Lower lobe of right lung (tissue), 2 donors: ENCODE measurements around the gene GTF3A. TPM values are rescaled to one million over a fixed set of nuclear protein-coding genes. Genes with fewer than 3 reads are reported as not detected.

Source experiments
- ATAC-seq, 2 donors: fragments of 200-7000 bp; cut with Tn5 transposase; one replicate each; pipeline ENCODE4 v1.9.1; 2020 to 2022; ENCODE audit warnings: mild to moderate bottlenecking in 2 of 2, moderate library complexity in 2 of 2
- DNase-seq: peaks from one replicate; pipeline ENCODE4 v3.0.0-alpha.2; 2020
- H3K27ac ChIP-seq: fragments of 200-600 bp; one replicate; pipeline ENCODE4 v1.8.0; 2022
- H3K27me3 ChIP-seq: fragments of 200-600 bp; one replicate; pipeline ENCODE4 v1.8.0; 2022; ENCODE audit warnings: low read depth
- H3K36me3 ChIP-seq: fragments of 200-600 bp; one replicate; pipeline ENCODE4 v1.8.0; 2022; ENCODE audit warnings: mild to moderate bottlenecking
- H3K4me1 ChIP-seq: fragments of 200-600 bp; one replicate; pipeline ENCODE4 v1.8.0; 2022
- H3K4me3 ChIP-seq: fragments of 200-600 bp; one replicate; pipeline ENCODE4 v1.8.0; 2022; ENCODE audit warnings: mild to moderate bottlenecking
- H3K9me3 ChIP-seq: fragments of 200-600 bp; one replicate; pipeline ENCODE4 v1.8.0; 2022
- intact Hi-C: fragments of 100-400 bp; cut with DNase I; formaldehyde crosslinking; loops from one replicate; pipeline ENCODE4 v1.11.0; 2022
- long read RNA-seq: library from polyadenylated mRNA; unstranded; transcript quantifications from one replicate; pipeline ENCODE4 v2.0.0, GENCODE V29; 2021
- total RNA-seq: library from RNA; stranded (reverse); fragmentation: NEBNext Ultra II Directional; extraction: Animal tissue kit (Norgen Biotek cat#: 25700); gene quantifications from one replicate; pipeline ENCODE4 v1.2.1, GENCODE V29; 2021
- TF ChIP-seq, protein P1 (sequence below): fragments of 200-600 bp; IDR thresholded peaks from one replicate; pipeline ENCODE4 v1.8.0; 2022; ENCODE audit warnings: antibody characterized with exemption, mild to moderate bottlenecking
- donor health status: DM: no; HTN: yes; CAD: no; lungs with severe emphysema.

GTF3A gene
- 83.0 TPM for total RNA-seq
- long read RNA-seq, transcript GTF3A-201 (9 exons, 1,383 nt), result major isoform, 129 of 142 reads
- long read RNA-seq, partial matches to known transcripts, result 2 of 142 reads
- long read RNA-seq, other reads (novel, unspliced or antisense), result 9 of 142 reads

DNA sequence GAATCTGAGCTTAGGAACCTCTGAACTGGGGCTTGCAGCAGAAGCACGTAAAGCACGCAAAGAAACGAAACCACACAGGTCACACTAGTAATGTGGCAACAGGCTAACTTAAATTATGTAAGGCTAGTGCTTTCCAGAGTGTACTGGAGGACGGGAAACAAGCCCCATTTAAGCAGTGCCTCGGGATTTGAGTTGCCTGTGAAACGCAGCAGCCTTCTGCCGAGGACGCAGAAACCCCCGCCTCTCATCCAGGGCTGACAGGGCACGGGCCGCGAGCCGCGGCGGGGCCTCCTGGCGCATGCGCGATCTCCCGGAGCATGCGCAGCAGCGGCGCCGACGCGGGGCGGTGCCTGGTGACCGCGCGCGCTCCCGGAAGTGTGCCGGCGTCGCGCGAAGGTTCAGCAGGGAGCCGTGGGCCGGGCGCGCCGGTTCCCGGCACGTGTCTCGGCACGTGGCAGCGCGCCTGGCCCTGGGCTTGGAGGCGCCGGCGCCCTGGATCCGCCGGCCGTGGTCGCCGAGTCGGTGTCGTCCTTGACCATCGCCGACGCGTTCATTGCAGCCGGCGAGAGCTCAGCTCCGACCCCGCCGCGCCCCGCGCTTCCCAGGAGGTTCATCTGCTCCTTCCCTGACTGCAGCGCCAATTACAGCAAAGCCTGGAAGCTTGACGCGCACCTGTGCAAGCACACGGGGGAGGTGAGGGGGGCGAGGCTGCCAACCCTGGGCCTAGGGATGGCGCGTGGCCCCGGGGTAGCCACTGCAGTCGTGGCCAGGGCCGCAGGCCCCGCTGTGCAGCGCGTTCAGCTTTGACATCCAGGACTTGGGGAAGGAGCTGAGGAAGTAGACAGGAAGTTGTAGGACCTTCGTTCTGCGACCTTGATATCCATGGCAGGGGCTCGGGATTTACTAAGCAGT is at the start of gene GTF3A:
TSS of gene GTF3A (plus strand) at position 374 of the 912 bp plus-strand sequence.
- TF ChIP-seq, protein P1, sequence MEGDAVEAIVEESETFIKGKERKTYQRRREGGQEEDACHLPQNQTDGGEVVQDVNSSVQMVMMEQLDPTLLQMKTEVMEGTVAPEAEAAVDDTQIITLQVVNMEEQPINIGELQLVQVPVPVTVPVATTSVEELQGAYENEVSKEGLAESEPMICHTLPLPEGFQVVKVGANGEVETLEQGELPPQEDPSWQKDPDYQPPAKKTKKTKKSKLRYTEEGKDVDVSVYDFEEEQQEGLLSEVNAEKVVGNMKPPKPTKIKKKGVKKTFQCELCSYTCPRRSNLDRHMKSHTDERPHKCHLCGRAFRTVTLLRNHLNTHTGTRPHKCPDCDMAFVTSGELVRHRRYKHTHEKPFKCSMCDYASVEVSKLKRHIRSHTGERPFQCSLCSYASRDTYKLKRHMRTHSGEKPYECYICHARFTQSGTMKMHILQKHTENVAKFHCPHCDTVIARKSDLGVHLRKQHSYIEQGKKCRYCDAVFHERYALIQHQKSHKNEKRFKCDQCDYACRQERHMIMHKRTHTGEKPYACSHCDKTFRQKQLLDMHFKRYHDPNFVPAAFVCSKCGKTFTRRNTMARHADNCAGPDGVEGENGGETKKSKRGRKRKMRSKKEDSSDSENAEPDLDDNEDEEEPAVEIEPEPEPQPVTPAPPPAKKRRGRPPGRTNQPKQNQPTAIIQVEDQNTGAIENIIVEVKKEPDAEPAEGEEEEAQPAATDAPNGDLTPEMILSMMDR, result no peak
- ATAC-seq, result peak; percentile 96
- peaks cover 42% of the 10 kb centered on the region for H3K4me1 ChIP-seq

DNA sequence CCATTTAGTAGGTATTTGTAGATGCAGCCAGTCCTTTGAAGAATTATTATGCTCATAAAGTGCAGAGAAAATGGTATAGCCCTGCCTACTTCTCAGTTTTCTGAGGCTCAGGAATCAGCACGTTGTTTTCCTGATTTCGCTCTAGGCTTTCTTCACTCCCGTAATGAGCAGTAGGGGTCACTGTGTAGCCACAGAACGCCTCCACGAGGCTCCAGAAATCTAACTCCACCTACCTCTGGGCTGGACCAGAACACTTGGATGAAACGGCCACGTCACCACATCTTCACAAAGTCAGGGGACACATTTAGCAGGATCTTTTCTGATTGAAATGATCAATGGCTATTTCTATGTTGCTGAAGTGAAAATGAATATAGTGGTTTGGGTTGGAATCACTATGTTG is 49.8 kb upstream of the GTF3A start:
- H3K36me3 ChIP-seq, result no peaks in the 10 kb centered on the region
- intact Hi-C loops, result loop anchor here (10.0 kb wide), 1 partner anchor 450 kb away; no protein-coding TSS in a partner anchor
- H3K9me3 ChIP-seq, result no peaks in the 10 kb centered on the region
- DNase-seq (peak; percentile 58), ATAC-seq (peak; percentile 92 to 93)
- H3K27me3 ChIP-seq, result peaks cover 5% of the 10 kb centered on the region
- no peak overlapping the region for H3K4me3 ChIP-seq
- TF ChIP-seq, protein P1, result peak; percentile 76
- no peak overlapping the region for H3K27ac ChIP-seq
- H3K4me1 ChIP-seq, result peaks cover 8% of the 10 kb centered on the region

More for the DNA sequence above, at the start of gene GTF3A:
- Histone ChIP-seq H3K9me3 (no peaks in the 10 kb centered on the region), H3K36me3 (peaks cover 20% of the 10 kb centered on the region), H3K27me3 (no peaks in the 10 kb centered on the region), H3K27ac (peak within 1 kb of the TSS; percentile 96), H3K4me3 (peak within 1 kb of the TSS; percentile 90)
- intact Hi-C loops, result no loop called here
- DNase-seq, result peak; percentile 88

DNA sequence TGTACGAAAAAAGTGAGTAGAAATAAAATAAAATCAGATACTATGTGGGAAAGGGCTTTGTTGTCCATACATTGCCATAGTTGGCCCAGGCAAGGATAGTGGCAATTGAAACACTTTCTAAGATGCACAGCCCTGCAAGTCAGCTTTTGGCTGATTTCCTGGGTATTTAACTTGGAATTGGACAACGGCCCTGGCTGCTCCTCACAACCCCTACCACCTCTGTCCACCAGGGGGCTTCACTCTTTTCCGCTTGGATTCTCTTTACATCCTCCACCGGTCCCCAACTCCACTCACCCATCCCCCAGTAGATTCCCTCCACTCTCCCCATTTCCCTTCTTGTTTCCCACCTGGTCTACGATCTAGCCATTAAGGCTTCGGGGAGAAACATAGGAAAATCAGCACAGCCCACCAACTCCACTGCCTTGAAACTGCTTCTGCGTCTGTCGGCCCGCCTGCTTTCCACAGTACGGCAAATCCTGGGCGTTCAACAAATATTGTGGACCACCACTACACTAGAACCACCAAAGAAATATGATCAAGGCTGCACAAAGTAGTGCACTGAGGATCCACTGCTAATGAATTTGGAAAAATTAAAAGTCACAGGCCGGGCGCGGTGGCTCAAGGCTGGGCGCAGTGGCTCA is 48.6 kb upstream of the GTF3A start:
- TF ChIP-seq, protein P1, result peak; percentile 77
- peaks cover 8% of the 10 kb centered on the region for H3K4me1 ChIP-seq
- intact Hi-C loops, result loop anchor here (10.0 kb wide), 1 partner anchor 449 kb away; no protein-coding TSS in a partner anchor
- no peak overlapping the region for H3K4me3 ChIP-seq
- H3K27ac ChIP-seq, result no peak overlapping the region
- ATAC-seq (peak; percentile 70 to 72), DNase-seq (peak; percentile 61)
- no peaks in the 10 kb centered on the region for H3K36me3 ChIP-seq
- peaks cover 8% of the 10 kb centered on the region for H3K27me3 ChIP-seq
- H3K9me3 ChIP-seq, result no peaks in the 10 kb centered on the region

DNA sequence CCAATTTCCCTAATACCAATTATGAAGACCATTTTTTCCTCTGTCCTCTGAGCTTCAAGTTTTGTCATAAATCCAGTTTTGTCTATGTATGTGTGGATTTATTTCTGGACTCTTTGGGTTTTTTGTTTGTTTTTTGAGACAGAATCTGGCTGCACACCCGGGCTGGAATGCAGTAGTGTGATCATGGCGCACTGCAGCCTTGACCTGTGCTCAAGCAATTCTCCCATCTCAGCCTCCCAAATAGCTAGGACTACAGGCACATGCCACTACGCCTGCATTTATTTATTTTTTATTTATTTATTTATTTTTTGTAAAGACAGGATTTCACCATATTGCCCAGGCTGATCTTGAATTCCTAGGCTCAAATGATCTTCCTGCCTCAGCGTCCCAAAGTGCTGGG is 45.3 kb upstream of the GTF3A start:
- intact Hi-C loops, result loop anchor here (10.0 kb wide), 1 partner anchor 446 kb away; no protein-coding TSS in a partner anchor

More for the DNA sequence above, 45.3 kb upstream of the GTF3A start:
- H3K27ac ChIP-seq, result no peak overlapping the region
- H3K4me1 ChIP-seq, result no peaks in the 10 kb centered on the region
- no peaks in the 10 kb centered on the region for H3K9me3 ChIP-seq
- H3K27me3 ChIP-seq, result peaks cover 15% of the 10 kb centered on the region
- H3K4me3 ChIP-seq, result no peak overlapping the region
- TF ChIP-seq, protein P1, result no peak
- ATAC-seq (no peak), DNase-seq (no peak)
- no peaks in the 10 kb centered on the region for H3K36me3 ChIP-seq
